Effector CD8-positive, alpha-beta T cell (primary cell): ENCODE results near the gene CNFN.
A peak's percentile ranks its signal among the peaks of the same experiment; 100 is the strongest.

Experiments
- DNase-seq: peaks from one replicate; lab custom pipeline; 2025; lab: John Stamatoyannopoulos, UW
- total RNA-seq, 4 experiments: gene quantifications; one replicate each; lab custom pipeline; 2026; lab: John Stamatoyannopoulos, UW

The CNFN gene
- total RNA-seq = 0 to 0.35 (median 0) reads per million in 4 experiments

GRCh38 chr19:42389899-42390298, at the start of gene CNFN:
Gene CNFN (minus strand): TSS chr19:42390297. CDS start chr19:42389037, 1,260 bp downstream.
- DNase-seq = no peak

GRCh38 chr19:42436006-42436405, 45.9 kb upstream of the CNFN start:
- DNase-seq = no peak

GRCh38 chr19:42435316-42435715, 45.2 kb upstream of the CNFN start:
- DNase-seq = no peak

GRCh38 chr19:42433503-42434260, 43.6 kb upstream of the CNFN start:
- DNase-seq = peak; percentile 55

GRCh38 chr19:42431486-42431885, 41.4 kb upstream of the CNFN start:
- DNase-seq = no peak

GRCh38 chr19:42428676-42429075, 38.6 kb upstream of the CNFN start:
- no peak for DNase-seq

GRCh38 chr19:42427313-42427712, 37.2 kb upstream of the CNFN start, which contains the start of gene LIPE:
Gene LIPE (minus strand): TSS chr19:42427388. CDS start chr19:42427149, 239 bp downstream.
- DNase-seq = no peak

GRCh38 chr19:42426643-42427042, 36.5 kb upstream of the CNFN start:
- no peak for DNase-seq

- no peak for DNase-seq
Observed at GRCh38 chr19:42424712-42425131, 34.6 kb upstream of the CNFN start.

- DNase-seq = no peak
Observed at GRCh38 chr19:42424345-42424707, 34.2 kb upstream of the CNFN start.

- DNase-seq = peak; percentile 87
Observed at GRCh38 chr19:42423462-42424344, 33.6 kb upstream of the CNFN start.

GRCh38 chr19:42422901-42423461, 32.9 kb upstream of the CNFN start:
- DNase-seq = peak; percentile 44

GRCh38 chr19:42422092-42422900, 32.2 kb upstream of the CNFN start:
- no peak for DNase-seq

- no peak for DNase-seq
Observed at GRCh38 chr19:42421591-42422031, 31.5 kb upstream of the CNFN start.

- DNase-seq = no peak
Observed at GRCh38 chr19:42421101-42421500, 31.0 kb upstream of the CNFN start.

- peak; percentile 50 for DNase-seq
Observed at GRCh38 chr19:42420055-42420544, 30.0 kb upstream of the CNFN start.

GRCh38 chr19:42419309-42419708, 29.2 kb upstream of the CNFN start:
- no peak for DNase-seq

- no peak for DNase-seq
Observed at GRCh38 chr19:42412661-42413076, 22.6 kb upstream of the CNFN start.

- DNase-seq = no peak
Observed at GRCh38 chr19:42412227-42412626, 22.1 kb upstream of the CNFN start.

GRCh38 chr19:42411581-42412178, 21.6 kb upstream of the CNFN start:
- no peak for DNase-seq

- no peak for DNase-seq
Observed at GRCh38 chr19:42410371-42410770, 20.3 kb upstream of the CNFN start.
